Activated effector memory CD4-positive, alpha-beta T cell treated with Interleukin-2 at 50 U/mL for 16 hours (primary cell): Measurements from ENCODE around the gene PPHLN1.

Experiments
- DNase-seq: peaks from one replicate; pipeline ENCODE4 v3.0.0-alpha.2; 2020

Gene PPHLN1

DNA sequence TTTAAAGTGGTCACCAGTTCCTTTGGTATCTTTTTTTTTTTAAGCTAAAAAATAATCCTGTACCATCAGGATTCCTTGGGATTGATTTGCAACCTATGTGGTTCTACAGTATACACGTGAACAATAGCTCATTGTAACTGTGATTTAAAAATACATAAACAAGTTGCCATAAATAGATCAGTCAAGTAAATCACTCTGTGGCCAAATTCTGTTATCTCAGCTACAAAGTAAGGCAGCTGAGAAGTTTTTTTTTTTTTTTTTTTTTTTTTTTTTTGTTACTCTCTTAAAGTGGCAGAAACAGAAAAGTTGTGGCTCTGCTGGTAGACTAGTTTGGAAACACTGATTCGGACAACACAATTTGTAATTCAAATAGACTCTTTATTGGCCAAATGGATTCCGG lies 159.0 kb downstream of the PPHLN1 start:
- no peak for DNase-seq

DNA sequence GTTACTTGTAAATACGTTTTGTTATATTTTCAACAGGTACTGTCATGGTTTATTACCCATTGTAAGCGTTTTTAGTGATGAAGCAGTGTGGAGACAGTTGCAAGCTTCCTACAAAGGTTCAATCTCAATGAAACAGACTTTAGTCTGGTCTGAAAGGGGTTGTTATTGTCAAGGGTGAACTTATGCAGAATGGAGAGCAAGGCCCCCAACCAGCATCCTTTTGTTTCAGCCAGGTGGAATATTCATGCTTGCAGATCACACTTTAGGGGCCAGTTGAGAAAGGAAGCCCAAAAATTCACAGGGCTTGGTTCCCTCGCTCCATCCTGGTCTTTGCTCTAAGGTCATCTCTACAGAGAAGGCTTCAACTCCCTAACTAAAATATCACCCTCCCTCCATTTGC lies 159.9 kb downstream of the PPHLN1 start:
- DNase-seq = no peak

DNA sequence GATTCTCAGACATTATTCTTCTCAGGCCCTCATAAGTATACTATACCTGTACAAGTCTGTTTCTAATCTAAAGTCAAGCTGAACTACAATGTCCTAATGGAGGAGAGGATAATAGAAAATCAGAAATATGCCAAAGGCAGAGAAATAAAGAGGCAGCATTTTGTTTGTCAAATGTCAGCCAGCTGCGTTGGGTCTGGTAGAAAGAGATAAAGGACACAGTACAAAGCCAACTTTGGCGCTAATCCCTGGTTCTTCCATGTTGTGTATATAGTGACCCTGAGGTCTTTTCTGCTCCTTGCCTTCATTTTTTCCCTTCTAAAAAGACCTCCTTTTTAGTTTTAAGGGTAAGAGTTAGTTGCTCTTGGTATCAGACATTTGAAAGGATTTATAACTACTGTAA lies 160.4 kb downstream of the PPHLN1 start:
- DNase-seq = no peak

DNA sequence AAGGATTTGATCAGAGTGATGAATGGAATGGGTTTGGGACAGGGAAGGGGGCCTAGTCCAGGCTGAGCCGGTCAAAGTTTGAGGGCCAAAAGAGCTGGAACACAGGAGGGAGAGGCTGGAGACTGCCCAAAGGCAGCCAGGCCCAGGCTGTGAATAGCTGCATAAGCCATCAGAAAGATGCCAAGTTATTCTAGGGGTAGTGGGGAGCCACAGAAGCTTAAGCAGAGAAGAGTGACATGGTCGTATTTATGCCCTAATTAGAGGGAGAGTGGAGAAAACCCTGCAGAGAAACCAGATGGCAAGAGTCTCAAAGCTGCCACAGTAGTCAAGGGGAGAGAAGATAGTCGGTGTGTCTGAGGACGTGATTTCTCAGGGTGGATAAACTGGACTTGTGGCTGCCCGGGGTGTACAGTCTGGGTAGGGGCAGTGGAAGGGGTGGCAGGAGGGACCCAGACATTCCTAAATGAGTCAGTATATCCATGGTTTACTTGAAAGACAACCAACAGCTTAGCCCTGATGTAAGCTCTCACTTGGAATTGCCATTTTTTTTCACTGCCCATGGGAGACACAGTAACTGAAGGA lies 164.4 kb downstream of the PPHLN1 start:
- DNase-seq = no peak
